Prostate gland (tissue), 2 donors: ENCODE measurements around the gene GPR108. TPM values are rescaled to one million over a fixed set of nuclear protein-coding genes. Genes with fewer than 3 reads are reported as not detected.
A peak's percentile ranks its signal among the peaks of the same experiment; 100 is the strongest.

ENCODE experiments used
- DNase-seq: peaks from one replicate; pipeline ENCODE4 v3.0.0-alpha.2; 2019; ENCODE audit warnings: low spot score
- H3K27ac ChIP-seq, 2 donors: fragments of 200-600 bp; sonication (generic); 2 replicates each; pipeline ENCODE4 v1.5.1; 2017 to 2019
- H3K27me3 ChIP-seq: fragments of 200-600 bp; sonication (generic); replicated peaks from 2 replicates; pipeline ENCODE4 v1.5.1; 2019; ENCODE audit not compliant: insufficient read depth
- H3K36me3 ChIP-seq, 2 donors: fragments of 200-600 bp; sonication (generic); 1 replicate in 1 of 2; 2 replicates in 1 of 2; pipeline versions ENCODE4 v1.5.1 to v1.8.1; 2017 to 2019
- H3K4me1 ChIP-seq: fragments of 200-600 bp; sonication (generic); replicated peaks from 2 replicates; pipeline ENCODE4 v1.5.1; 2019
- H3K4me3 ChIP-seq, 2 donors: fragments of 200-600 bp; sonication (generic); 2 replicates each; pipeline ENCODE4 v1.5.1; 2017 to 2019
- H3K9me3 ChIP-seq: fragments of 200-600 bp; sonication (generic); 2 replicates; pipeline ENCODE4 v1.5.1; 2017
- POLR2A ChIP-seq: fragments of 450-650 bp; IDR thresholded peaks from one replicate; pipeline ENCODE4 v1.6.1; 2016; ENCODE audit warnings: antibody characterized with exemption, mild to moderate bottlenecking
- POLR2AphosphoS5 ChIP-seq: sonication (generic); formaldehyde crosslinking; IDR thresholded peaks from one replicate; pipeline ENCODE4 v1.6.1; 2017; ENCODE audit warnings: antibody characterized with exemption
- WGBS: methylation state at CpG from one replicate; pipeline ENCODE4 v1.1.5; 2018; 5-methylcytosine and 5-hydroxymethylcytosine counted together
- intact Hi-C: fragments of 100-400 bp; cut with DNase I; formaldehyde crosslinking; loops from one replicate; pipeline ENCODE4 v1.14.2; 2022
- total RNA-seq, 2 donors: library from RNA; depleted of rRNA; stranded (reverse); fragments of >200 nt; gene quantifications; one replicate each; pipeline ENCODE4 v1.1.0, GENCODE V29; 2016
- TF ChIP-seq, protein P1 (sequence below), 4 experiments: fragments of 200-600 bp in 2 of 4; fragments of 450-650 bp in 2 of 4; sonication (generic) in 2 of 4; IDR thresholded peaks; 1 replicate in 3 of 4; 2 replicates in 1 of 4; pipeline ENCODE4 v1.5.1; 2016 to 2019; ENCODE audit warnings: antibody characterized with exemption in 4 of 4, mild to moderate bottlenecking in 2 of 4, moderate library complexity in 2 of 4

GPR108 gene
- total RNA-seq, 2 donors from 2014 or later, result 62.7 to 98.0 TPM

DNA sequence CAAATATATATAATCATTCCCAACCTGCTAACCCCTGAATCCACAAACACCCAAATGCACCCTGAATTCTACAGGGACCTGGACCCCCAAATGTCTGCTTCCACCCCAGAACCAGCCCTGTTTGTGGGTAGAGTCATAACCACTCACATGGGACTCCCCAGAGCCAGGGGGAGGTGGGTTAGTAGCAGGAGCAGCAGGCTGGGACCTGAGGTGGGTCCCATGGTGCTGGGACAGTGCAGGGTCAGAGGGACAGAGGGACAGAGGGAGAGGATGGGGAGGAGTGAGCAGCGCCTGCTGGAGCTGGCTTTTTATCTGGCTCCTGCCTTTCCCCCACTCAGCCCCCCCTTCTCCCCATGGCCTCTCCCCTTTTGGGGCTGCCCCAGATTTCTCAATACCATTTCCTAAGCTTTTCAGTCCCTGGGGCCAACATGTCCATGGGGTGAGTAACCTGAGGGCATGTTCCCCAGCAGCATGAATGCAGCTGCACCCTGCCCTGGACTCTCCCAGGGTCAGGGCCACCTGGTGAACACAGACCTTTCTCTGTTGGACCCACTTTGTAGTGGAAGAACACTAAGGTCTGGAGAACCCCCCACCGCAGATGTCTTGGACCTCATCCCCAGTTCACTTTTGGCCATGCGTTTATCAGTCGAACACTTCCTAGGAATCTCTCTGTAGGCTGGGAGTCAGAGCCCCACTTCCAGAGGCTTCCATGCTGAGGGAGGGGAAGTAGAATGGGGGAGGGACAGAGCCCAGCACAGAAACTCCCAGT, 16.8 kb downstream of the GPR108 start, which contains the start of gene C3:
TSS of gene C3 (minus strand) at position 282 of the 769 bp plus-strand sequence. CDS start at position 221, 61 bp downstream.
- Histone ChIP-seq H3K27ac (peak within 1 kb of the TSS in 1 of 2 donors; percentile 2), H3K4me1 (no peaks in the 10 kb centered on the region), H3K4me3 (no peak within 1 kb of the TSS), H3K27me3 (no peaks in the 10 kb centered on the region), H3K9me3 (no peaks in the 10 kb centered on the region), H3K36me3 (no peaks in the 10 kb centered on the region)
- WGBS, result 56% methylated on average over 4 of the region's 4 CpGs
- TF ChIP-seq, protein P1, sequence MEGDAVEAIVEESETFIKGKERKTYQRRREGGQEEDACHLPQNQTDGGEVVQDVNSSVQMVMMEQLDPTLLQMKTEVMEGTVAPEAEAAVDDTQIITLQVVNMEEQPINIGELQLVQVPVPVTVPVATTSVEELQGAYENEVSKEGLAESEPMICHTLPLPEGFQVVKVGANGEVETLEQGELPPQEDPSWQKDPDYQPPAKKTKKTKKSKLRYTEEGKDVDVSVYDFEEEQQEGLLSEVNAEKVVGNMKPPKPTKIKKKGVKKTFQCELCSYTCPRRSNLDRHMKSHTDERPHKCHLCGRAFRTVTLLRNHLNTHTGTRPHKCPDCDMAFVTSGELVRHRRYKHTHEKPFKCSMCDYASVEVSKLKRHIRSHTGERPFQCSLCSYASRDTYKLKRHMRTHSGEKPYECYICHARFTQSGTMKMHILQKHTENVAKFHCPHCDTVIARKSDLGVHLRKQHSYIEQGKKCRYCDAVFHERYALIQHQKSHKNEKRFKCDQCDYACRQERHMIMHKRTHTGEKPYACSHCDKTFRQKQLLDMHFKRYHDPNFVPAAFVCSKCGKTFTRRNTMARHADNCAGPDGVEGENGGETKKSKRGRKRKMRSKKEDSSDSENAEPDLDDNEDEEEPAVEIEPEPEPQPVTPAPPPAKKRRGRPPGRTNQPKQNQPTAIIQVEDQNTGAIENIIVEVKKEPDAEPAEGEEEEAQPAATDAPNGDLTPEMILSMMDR (IDR thresholded peaks at IDR 0.05), result no peak
- no peak for TF ChIP-seq POLR2A
- TF ChIP-seq POLR2AphosphoS5, result no peak
- intact Hi-C loops, result no loop called here
- DNase-seq, result no peak

DNA sequence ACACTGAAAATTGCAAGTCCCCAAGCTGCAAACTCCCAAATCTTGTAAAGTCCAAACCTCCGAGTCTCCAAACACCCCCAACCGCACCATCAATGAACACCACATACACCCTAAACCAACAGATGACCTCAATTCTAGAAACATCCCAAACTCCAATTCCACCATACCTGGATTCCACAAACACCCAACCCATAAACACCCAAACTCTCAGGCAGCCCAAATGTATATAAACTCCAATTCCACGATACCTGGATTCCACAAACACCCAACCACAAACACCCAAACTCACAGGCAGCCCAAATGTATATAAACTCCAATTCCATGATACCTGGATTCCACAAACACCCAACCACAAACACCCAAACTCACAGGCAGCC, 17.4 kb downstream of the GPR108 start:
- H3K4me1 ChIP-seq, result no peaks in the 10 kb centered on the region
- no peaks in the 10 kb centered on the region for H3K27me3 ChIP-seq
- no peak overlapping the region for H3K4me3 ChIP-seq
- WGBS, result 88% methylated on average over 3 of the region's 3 CpGs
- intact Hi-C loops, result no loop called here
- TF ChIP-seq, protein P1 (IDR thresholded peaks at IDR 0.05), result no peak
- no peak for TF ChIP-seq POLR2A
- TF ChIP-seq POLR2AphosphoS5, result no peak
- no peak overlapping the region for H3K27ac ChIP-seq
- H3K9me3 ChIP-seq, result no peaks in the 10 kb centered on the region
- no peaks in the 10 kb centered on the region for H3K36me3 ChIP-seq
- no peak for DNase-seq

DNA sequence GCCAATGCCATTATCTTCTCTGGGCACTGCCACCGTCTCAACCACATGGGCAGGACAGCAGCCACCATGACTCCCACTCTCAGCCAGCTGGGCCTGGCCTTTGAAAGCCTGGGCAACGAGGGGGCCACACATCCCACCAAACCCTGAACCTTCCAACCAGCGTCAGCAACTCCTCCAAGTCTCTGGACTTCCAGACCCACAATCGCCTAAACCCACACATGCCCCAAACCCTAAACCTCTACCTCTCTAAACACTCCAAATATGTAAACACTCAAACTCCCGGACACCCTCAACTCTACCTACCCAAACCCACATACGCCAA, 17.9 kb downstream of the GPR108 start:
- H3K9me3 ChIP-seq, result no peaks in the 10 kb centered on the region
- H3K27me3 ChIP-seq, result no peaks in the 10 kb centered on the region
- no peaks in the 10 kb centered on the region for H3K36me3 ChIP-seq
- H3K4me1 ChIP-seq, result no peaks in the 10 kb centered on the region
- no peak overlapping the region for H3K27ac ChIP-seq
- WGBS, result 77% methylated on average over 6 of the region's 6 CpGs
- TF ChIP-seq POLR2AphosphoS5, result no peak
- TF ChIP-seq POLR2A, result no peak
- TF ChIP-seq, protein P1 (IDR thresholded peaks at IDR 0.05), result no peak
- DNase-seq, result no peak
- no peak overlapping the region for H3K4me3 ChIP-seq
- intact Hi-C loops, result no loop called here

DNA sequence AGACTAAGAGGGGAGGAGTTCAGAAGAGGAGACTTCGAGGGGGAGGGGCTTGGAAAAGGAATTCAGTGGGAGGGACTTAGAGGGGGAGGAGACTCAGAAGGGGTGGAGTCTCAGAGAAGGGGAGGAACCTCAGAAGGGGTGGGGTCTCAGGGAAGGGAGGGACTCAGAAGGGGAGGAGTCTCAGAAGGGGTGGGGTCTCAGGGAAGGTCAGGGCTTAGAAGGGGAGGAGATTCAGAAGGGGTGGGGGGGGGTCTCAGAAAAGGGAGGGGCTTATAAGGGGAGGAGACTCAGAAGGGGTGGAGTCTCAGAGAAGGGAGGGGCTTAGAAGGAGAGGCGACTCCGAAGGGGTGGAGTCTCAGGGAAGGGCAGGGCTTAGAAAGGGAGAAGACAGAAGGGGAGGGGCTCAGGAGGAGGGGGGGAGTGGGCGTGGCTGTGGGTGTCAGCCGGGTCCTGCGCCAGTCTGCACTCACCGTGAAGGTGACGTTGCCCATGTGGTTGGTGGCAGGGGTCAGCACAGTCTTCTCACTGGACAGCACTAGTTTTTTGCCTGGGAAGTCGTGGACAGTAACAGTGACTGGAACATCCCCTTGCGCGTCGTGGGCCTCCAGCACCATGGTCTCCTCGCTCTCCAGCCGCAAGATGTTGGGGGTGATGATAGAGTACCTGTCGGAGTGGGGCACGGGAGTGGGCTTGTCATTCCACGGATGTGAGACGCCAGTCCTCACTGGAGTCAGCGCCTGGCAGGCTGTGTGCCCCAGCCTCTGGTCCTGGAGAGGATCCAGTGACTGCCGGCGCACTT, 18.4 kb downstream of the GPR108 start:
- no peaks in the 10 kb centered on the region for H3K36me3 ChIP-seq
- H3K27me3 ChIP-seq, result no peaks in the 10 kb centered on the region
- no peak overlapping the region for H3K27ac ChIP-seq
- no peak for TF ChIP-seq POLR2AphosphoS5
- TF ChIP-seq, protein P1 (IDR thresholded peaks at IDR 0.05), result no peak
- no peak for TF ChIP-seq POLR2A
- intact Hi-C loops, result no loop called here
- 75% methylated on average over 20 of the region's 21 CpGs for WGBS
- no peak overlapping the region for H3K4me3 ChIP-seq
- no peaks in the 10 kb centered on the region for H3K9me3 ChIP-seq
- H3K4me1 ChIP-seq, result no peaks in the 10 kb centered on the region
- DNase-seq, result no peak
